H1 (cell line): ENCODE measurements around the gene DNAH10. TPM values are rescaled to one million over a fixed set of nuclear protein-coding genes. Genes with fewer than 3 reads are reported as not detected.

Source experiments
- CTCF ChIA-PET: fragments of 300-600 bp; sonication (Branson Sonifier 250); formaldehyde crosslinking; loops from one replicate; lab custom pipeline; 2021; ENCODE audit not compliant: partially characterized antibody; lab: Charles Lee
- POLR2A ChIA-PET: fragments of 300-600 bp; sonication (Branson Sonifier 250); formaldehyde crosslinking; loops from one replicate; lab custom pipeline; 2021; ENCODE audit warnings: inconsistent platforms; ENCODE audit not compliant: partially characterized antibody; lab: Charles Lee
- DNase-seq, 2 experiments: peaks; one replicate each; pipeline versions ENCODE4 v3.0.0 to v3.0.0-alpha.2; 2010 to 2022; ENCODE audit warnings: low spot score in 2 of 2, low read depth in 1 of 2, mixed read lengths in 1 of 2
- FAIRE-seq: peaks from 2 replicates; lab custom pipeline; 2011; peaks lifted over from hg19 to GRCh38; lab: Jason Lieb, UNC
- H2AFZ ChIP-seq: 2 replicates; pipeline ENCODE4 v1.8.1; 2012; ENCODE audit warnings: low read length, inconsistent platforms
- H2AK5ac ChIP-seq: 2 replicates; pipeline ENCODE4 v1.6.1; 2013; ENCODE audit warnings: low read depth, low read length
- H2BK120ac ChIP-seq: replicated peaks from 2 replicates; pipeline ENCODE3; 2013; ENCODE audit warnings: low read depth, low read length, inconsistent platforms
- H2BK12ac ChIP-seq: 2 replicates; pipeline ENCODE4 v1.6.1; 2013; ENCODE audit warnings: low read depth, low read length
- H2BK15ac ChIP-seq: 2 replicates; pipeline ENCODE4 v1.6.1; 2013; ENCODE audit warnings: low read length
- H2BK20ac ChIP-seq: 2 replicates; pipeline ENCODE4 v1.6.1; 2013; ENCODE audit warnings: low read length
- H2BK5ac ChIP-seq: 2 replicates; pipeline ENCODE4 v1.6.1; 2013; ENCODE audit warnings: low read depth, low read length
- H3K14ac ChIP-seq: 2 replicates; pipeline ENCODE4 v1.6.1; 2013; ENCODE audit warnings: inconsistent platforms; ENCODE audit not compliant: insufficient read length
- H3K18ac ChIP-seq: 2 replicates; pipeline ENCODE4 v1.6.1; 2013; ENCODE audit warnings: low read length; ENCODE audit errors: extremely low read depth
- H3K23ac ChIP-seq: 2 replicates; pipeline ENCODE4 v1.6.1; 2013; ENCODE audit warnings: inconsistent platforms; ENCODE audit not compliant: insufficient read length
- H3K23me2 ChIP-seq: 2 replicates; pipeline ENCODE4 v1.6.1; 2013; ENCODE audit warnings: low read depth, low read length
- H3K27ac ChIP-seq: 2 replicates; pipeline ENCODE4 v1.6.1; 2011; ENCODE audit warnings: low read depth, low read length, inconsistent platforms
- H3K27me3 ChIP-seq, 4 experiments: replicated peaks in 1 of 4; 1 replicate in 1 of 4; 2 replicates in 3 of 4; pipeline versions ENCODE4 v1.6.1 to v1.8.1; 2011 to 2013; ENCODE audit warnings: low read length in 3 of 4, mild to moderate bottlenecking in 3 of 4, inconsistent platforms in 2 of 4, mixed read lengths in 2 of 4, moderate library complexity in 1 of 4; ENCODE audit not compliant: control insufficient read depth in 3 of 4, insufficient read depth in 3 of 4; ENCODE audit errors: extremely low read depth in 1 of 4
- H3K36me3 ChIP-seq, 4 experiments: 2 replicates each; pipeline versions ENCODE4 v1.6.1 to v1.8.1; 2011 to 2013; ENCODE audit warnings: mild to moderate bottlenecking in 4 of 4, low read length in 3 of 4, moderate library complexity in 2 of 4, control low read depth in 1 of 4, inconsistent platforms in 1 of 4; ENCODE audit not compliant: insufficient read depth in 4 of 4, control insufficient read depth in 2 of 4
- H3K4ac ChIP-seq: replicated peaks from 2 replicates; pipeline ENCODE3; 2013; ENCODE audit warnings: low read length, low read depth, mixed read lengths, inconsistent platforms; ENCODE audit not compliant: insufficient read length
- H3K4me1 ChIP-seq, 4 experiments: replicated peaks in 1 of 4; 1 replicate in 1 of 4; 2 replicates in 3 of 4; pipeline versions ENCODE4 v1.6.1 to v1.8.1; 2011 to 2013; ENCODE audit warnings: low read length in 3 of 4, inconsistent platforms in 2 of 4, mixed read lengths in 1 of 4; ENCODE audit not compliant: insufficient read depth in 4 of 4, control insufficient read depth in 3 of 4
- H3K4me2 ChIP-seq, 2 experiments: 2 replicates each; pipeline versions ENCODE4 v1.6.1 to v1.8.1; 2011 to 2013; ENCODE audit warnings: low read depth in 2 of 2, low read length in 2 of 2, control low read depth in 1 of 2, inconsistent platforms in 1 of 2, mild to moderate bottlenecking in 1 of 2; ENCODE audit not compliant: insufficient read depth in 1 of 2
- H3K4me3 ChIP-seq, 4 experiments: fragments of 200-600, 300-600 bp in 1 of 4; sonication (generic), shearing (Covaris generic), sonication (Bioruptor Twin) in 1 of 4; 2 replicates each; pipeline versions ENCODE4 v1.5.1 to v1.8.1; 2011 to 2016; ENCODE audit warnings: low read length in 4 of 4, low read depth in 3 of 4, control low read depth in 2 of 4, inconsistent platforms in 2 of 4, mild to moderate bottlenecking in 2 of 4, mixed read lengths in 1 of 4, moderate library complexity in 1 of 4; ENCODE audit not compliant: insufficient read depth in 2 of 4; ENCODE audit errors: extremely low read depth in 1 of 4
- H3K56ac ChIP-seq: replicated peaks from 2 replicates; pipeline ENCODE3; 2013; ENCODE audit warnings: low read depth, mild to moderate bottlenecking, mixed read lengths, low read length, inconsistent platforms; ENCODE audit not compliant: insufficient read length
- H3K79me1 ChIP-seq: 2 replicates; pipeline ENCODE4 v1.6.1; 2013; ENCODE audit warnings: low read depth, low read length, control low read depth
- H3K79me2 ChIP-seq, 2 experiments: 2 replicates each; pipeline versions ENCODE4 v1.6.1 to v1.8.1; 2012 to 2013; ENCODE audit warnings: low read length in 2 of 2, mild to moderate bottlenecking in 2 of 2, inconsistent platforms in 1 of 2; ENCODE audit not compliant: insufficient read depth in 2 of 2, control insufficient read depth in 1 of 2
- H3K9ac ChIP-seq, 4 experiments: replicated peaks in 1 of 4; 1 replicate in 1 of 4; 2 replicates in 3 of 4; pipeline versions ENCODE4 v1.6.1 to v1.8.1; 2011 to 2013; ENCODE audit warnings: low read depth in 3 of 4, low read length in 3 of 4, control low read depth in 2 of 4, mild to moderate bottlenecking in 2 of 4, moderate library complexity in 2 of 4, inconsistent platforms in 1 of 4; ENCODE audit errors: extremely low read depth in 1 of 4
- H3K9me3 ChIP-seq, 2 experiments: 2 replicates each; pipeline versions ENCODE4 v1.6.1 to v1.8.1; 2012 to 2013; ENCODE audit warnings: mild to moderate bottlenecking in 2 of 2, moderate library complexity in 2 of 2, control low read depth in 1 of 2, inconsistent platforms in 1 of 2, low read depth in 1 of 2, low read length in 1 of 2, mixed read lengths in 1 of 2; ENCODE audit not compliant: insufficient read depth in 2 of 2
- H4K20me1 ChIP-seq, 2 experiments: replicated peaks in 1 of 2; 2 replicates each; pipeline versions ENCODE3 to v1.8.1; 2011 to 2013; ENCODE audit warnings: inconsistent platforms in 2 of 2, low read length in 2 of 2, mild to moderate bottlenecking in 1 of 2; ENCODE audit not compliant: insufficient read depth in 2 of 2, control insufficient read depth in 1 of 2
- H4K5ac ChIP-seq: 2 replicates; pipeline ENCODE4 v1.6.1; 2013; ENCODE audit warnings: low read length, low read depth, mixed read lengths, inconsistent platforms; ENCODE audit not compliant: insufficient read length
- H4K8ac ChIP-seq: 2 replicates; pipeline ENCODE4 v1.8.0; 2013; ENCODE audit warnings: mild to moderate bottlenecking, moderate library complexity, low read length, inconsistent platforms; ENCODE audit not compliant: insufficient read depth; ENCODE audit errors: extremely low read depth
- H4K91ac ChIP-seq: replicated peaks from 2 replicates; pipeline ENCODE3; 2013; ENCODE audit warnings: low read length, mixed read lengths, inconsistent platforms; ENCODE audit not compliant: insufficient read length
- CHD1 ChIP-seq: IDR thresholded peaks from 2 replicates; pipeline ENCODE4 v1.6.1; 2012; ENCODE audit warnings: low read depth, low read length, improper control_type of control experiment
- FOSL1 ChIP-seq: IDR thresholded peaks from 2 replicates; pipeline ENCODE4 v1.6.1; 2011; ENCODE audit warnings: mild to moderate bottlenecking, low read depth, low read length, moderate library complexity; ENCODE audit not compliant: insufficient read depth
- HDAC6 ChIP-seq: IDR thresholded peaks from one replicate; pipeline ENCODE4 v1.7.1; 2012; ENCODE audit warnings: low read depth, mild to moderate bottlenecking, inconsistent platforms, low read length, moderate library complexity
- KDM4A ChIP-seq: IDR thresholded peaks from one replicate; pipeline ENCODE4 v1.7.1; 2012; ENCODE audit warnings: low read depth, mild to moderate bottlenecking, moderate library complexity, low read length, inconsistent platforms; ENCODE audit not compliant: severe bottlenecking
- RAD21 ChIP-seq, 2 experiments: IDR thresholded peaks in 1 of 2; conservative IDR thresholded peaks in 1 of 2; 2 replicates each; pipeline ENCODE4 v1.6.1; 2011; ENCODE audit warnings: low read depth in 2 of 2, low read length in 2 of 2, improper control_type of control experiment in 1 of 2, inconsistent platforms in 1 of 2, mild to moderate bottlenecking in 1 of 2, moderate library complexity in 1 of 2
- RNF2 ChIP-seq: fragments of 200-900, 300-1000 bp; sonication (generic); IDR thresholded peaks from 2 replicates; pipeline ENCODE4 v1.7.1; 2016; ENCODE audit warnings: borderline replicate concordance, low read depth, mild to moderate bottlenecking, antibody characterized with exemption, low read length; ENCODE audit not compliant: poor library complexity, severe bottlenecking; ENCODE audit errors: missing control alignments
- SIN3A ChIP-seq, 2 experiments: IDR thresholded peaks in 1 of 2; conservative IDR thresholded peaks in 1 of 2; 2 replicates each; pipeline ENCODE4 v1.6.1; 2011 to 2012; ENCODE audit warnings: low read length in 2 of 2, improper control_type of control experiment in 1 of 2, low read depth in 1 of 2, mild to moderate bottlenecking in 1 of 2
- ZNF274 ChIP-seq: IDR thresholded peaks from 2 replicates; pipeline ENCODE4 v1.7.0; 2012; ENCODE audit warnings: low read length, borderline replicate concordance; ENCODE audit errors: extremely low read depth
- WGBS, 2 experiments: shearing (Covaris generic) in 1 of 2; methylation state at CpG; one replicate each; pipeline versions ENCODE4 v1.1.6 to v1.1.7; 2013 to 2015; ENCODE audit warnings: low lambda C conversion rate in 2 of 2, mixed read lengths in 2 of 2, inconsistent platforms in 1 of 2, low coverage in 1 of 2, missing lambda C conversion rate in 1 of 2; ENCODE audit not compliant: insufficient replicate concordance in 2 of 2, insufficient coverage in 1 of 2, insufficient read length in 1 of 2; ENCODE audit errors: extremely low coverage in 1 of 2, missing lambda C conversion rate in 1 of 2; 5-methylcytosine and 5-hydroxymethylcytosine counted together
- polyA plus RNA-seq, 7 experiments: library from polyadenylated mRNA; depleted of rRNA in 3 of 7; stranded (reverse) in 5 of 7; unstranded in 2 of 7; fragments of >200 nt in 5 of 7; fragments of 200-250 nt in 2 of 7; gene quantifications; 1 replicate in 5 of 7; 2 replicates in 1 of 7; 4 replicates in 1 of 7; pipeline versions ENCODE4 v1.2.1 to v1.2.3, GENCODE V29; 2011 to 2013; ENCODE audit warnings: missing spikeins in 2 of 7, mixed read lengths in 2 of 7
- total RNA-seq: library from RNA; stranded (reverse); fragmentation: NEBNext Ultra II Directional; extraction: Animal tissue kit (Norgen Biotek cat#: 25700); gene quantifications from 2 replicates; pipeline ENCODE4 v1.2.1, GENCODE V29; 2021

Gene DNAH10
- total and polyA plus RNA-seq, 2 of the 8 experiments (the other 6 are each of a cell fraction or from before 2014, with no cell fraction given) = 0.02 to 0.24 TPM

DNA sequence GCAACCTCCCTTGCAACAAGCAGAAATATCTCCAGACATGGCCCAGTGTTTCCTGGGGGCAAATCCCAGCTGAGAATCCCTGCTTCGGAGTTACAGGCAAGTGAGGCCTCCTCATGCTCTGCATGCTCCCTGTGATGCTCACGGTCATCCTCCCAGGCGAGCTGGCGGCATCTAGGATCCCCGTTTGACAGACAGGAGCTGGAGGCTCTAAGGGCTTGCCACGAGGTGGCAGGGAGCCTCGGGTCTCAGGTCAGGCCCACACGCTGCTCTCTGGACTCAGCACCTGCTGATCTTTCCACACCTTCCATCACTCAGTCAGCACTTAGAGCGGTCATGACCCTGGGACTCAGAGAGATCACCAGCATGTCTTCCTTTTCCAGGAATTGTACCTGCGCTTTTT is 130.8 kb downstream of the DNAH10 start:
- Histone ChIP-seq H4K5ac (no peak overlapping the region), H2BK5ac (no peak overlapping the region), H3K4me1 (peaks cover 0 to 6% (median 1%) of the 10 kb centered on the region in 4 experiments; a peak in 4 of 7 replicates), H3K23ac (no peak overlapping the region), H2BK15ac (no peak overlapping the region), H3K79me2 (no peaks in the 10 kb centered on the region), H3K9me3 (no peaks in the 10 kb centered on the region), H3K4ac (no peak overlapping the region), H3K4me2 (no peak overlapping the region), H3K27ac (no peak overlapping the region), H3K23me2 (no peaks in the 10 kb centered on the region; the same call in 1 of the 2 replicates), H2BK120ac (no peak overlapping the region), H3K36me3 (no peaks in the 10 kb centered on the region), H3K4me3 (no peak overlapping the region), H2BK20ac (no peak overlapping the region), H2AK5ac (no peak overlapping the region), H3K27me3 (0 out of 7 replicates have a peak, but pooled peaks cover 0 to 3% (median 0%) of the 10 kb centered on the region in 4 experiments), H4K20me1 (no peaks in the 10 kb centered on the region), H3K79me1 (no peaks in the 10 kb centered on the region), H4K8ac (no peak overlapping the region), H3K14ac (no peak overlapping the region), H2AFZ (no peak overlapping the region), H4K91ac (no peak overlapping the region), H3K9ac (no peak overlapping the region), H2BK12ac (no peak overlapping the region), H3K56ac (no peak overlapping the region), H3K18ac (no peak overlapping the region)
- CTCF ChIA-PET = interaction anchor here (6.1 kb wide), 1 partner anchor 12 kb away, joined by 35 read pairs; no protein-coding TSS in a partner anchor
- no peak for DNase-seq
- POLR2A ChIA-PET = no interaction called here
- TF ChIP-seq KDM4A = no peak
- TF ChIP-seq SIN3A (conservative IDR thresholded peaks at IDR 0.05 in 1 of 2, IDR thresholded peaks at IDR 0.05 in 1 of 2; ENCODE audit: low read depth in 1 of 2, low read length in 2 of 2) = no peak
- TF ChIP-seq RAD21 (IDR thresholded peaks at IDR 0.05 in 1 of 2, conservative IDR thresholded peaks at IDR 0.05 in 1 of 2; ENCODE audit: low read depth in 2 of 2, low read length in 2 of 2) = no peak
- TF ChIP-seq CHD1 = no peak
- TF ChIP-seq ZNF274 = no peak
- TF ChIP-seq RNF2 = no peak
- TF ChIP-seq FOSL1 = no peak
- TF ChIP-seq HDAC6 = no peak
- 89% methylated on average over 9 of the region's 10 CpGs; no CpG with 5 or more reads in 1 of the 2 experiments for WGBS, 2 experiments
- no peak for FAIRE-seq
